Measurements from ENCODE around the gene CDON. TPM values are rescaled to one million over a fixed set of nuclear protein-coding genes. Genes with fewer than 3 reads are reported as not detected.
A peak's percentile ranks its signal among the peaks of the same experiment; 100 is the strongest.

Gene CDON
- total and polyA plus RNA-seq, 2 of the 13 experiments (the other 11 are each of a cell fraction or from before 2014, with no cell fraction given): 9.6 to 12.8 TPM

DNA sequence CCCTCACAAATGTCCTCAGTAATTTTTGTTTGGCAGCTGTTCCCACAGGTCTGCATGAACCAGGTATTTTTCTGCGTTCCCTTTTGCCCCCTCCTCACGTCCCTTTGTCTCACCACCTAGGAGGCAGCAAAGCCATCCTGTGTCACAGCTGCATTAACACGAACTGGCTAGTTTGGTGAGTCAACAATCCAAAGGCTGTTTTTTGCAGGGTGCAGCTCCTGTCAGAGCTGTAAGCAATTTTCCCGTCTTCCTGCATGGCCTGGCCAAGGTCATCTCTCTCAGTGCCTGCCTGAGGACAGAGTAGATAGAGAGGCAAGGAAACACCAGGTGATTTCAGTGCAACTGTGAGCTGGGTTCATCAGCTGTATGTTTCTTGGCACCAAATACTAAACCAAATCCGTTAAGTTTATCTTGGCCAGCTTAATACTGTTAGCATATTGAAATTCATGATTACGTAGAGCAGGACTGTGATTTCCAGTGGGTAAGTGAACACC, 137.4 kb downstream of the CDON start (continued):
- peak; percentile 43; the same call in 1 of the 2 replicates for TF ChIP-seq KDM2A (CRISPR knock-in tag; IDR thresholded peaks at IDR 0.05; ENCODE audit: borderline replicate concordance, low read depth)
- TF ChIP-seq ISL2 (CRISPR knock-in tag; IDR thresholded peaks at IDR 0.05): no peak
- TF ChIP-seq, protein P1, sequence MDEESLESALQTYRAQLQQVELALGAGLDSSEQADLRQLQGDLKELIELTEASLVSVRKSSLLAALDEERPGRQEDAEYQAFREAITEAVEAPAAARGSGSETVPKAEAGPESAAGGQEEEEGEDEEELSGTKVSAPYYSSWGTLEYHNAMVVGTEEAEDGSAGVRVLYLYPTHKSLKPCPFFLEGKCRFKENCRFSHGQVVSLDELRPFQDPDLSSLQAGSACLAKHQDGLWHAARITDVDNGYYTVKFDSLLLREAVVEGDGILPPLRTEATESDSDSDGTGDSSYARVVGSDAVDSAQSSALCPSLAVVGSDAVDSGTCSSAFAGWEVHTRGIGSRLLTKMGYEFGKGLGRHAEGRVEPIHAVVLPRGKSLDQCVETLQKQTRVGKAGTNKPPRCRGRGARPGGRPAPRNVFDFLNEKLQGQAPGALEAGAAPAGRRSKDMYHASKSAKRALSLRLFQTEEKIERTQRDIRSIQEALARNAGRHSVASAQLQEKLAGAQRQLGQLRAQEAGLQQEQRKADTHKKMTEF (CRISPR knock-in tag; IDR thresholded peaks at IDR 0.05): peak; percentile 72
- TF ChIP-seq RFX3 (CRISPR knock-in tag; IDR thresholded peaks at IDR 0.05): no peak
- peak; percentile 63 for TF ChIP-seq ZMYM4 (CRISPR knock-in tag; IDR thresholded peaks at IDR 0.05)
- no peak for TF ChIP-seq NFE2L1 (CRISPR knock-in tag; IDR thresholded peaks at IDR 0.05; ENCODE audit: borderline replicate concordance)
- TF ChIP-seq, protein P2, sequence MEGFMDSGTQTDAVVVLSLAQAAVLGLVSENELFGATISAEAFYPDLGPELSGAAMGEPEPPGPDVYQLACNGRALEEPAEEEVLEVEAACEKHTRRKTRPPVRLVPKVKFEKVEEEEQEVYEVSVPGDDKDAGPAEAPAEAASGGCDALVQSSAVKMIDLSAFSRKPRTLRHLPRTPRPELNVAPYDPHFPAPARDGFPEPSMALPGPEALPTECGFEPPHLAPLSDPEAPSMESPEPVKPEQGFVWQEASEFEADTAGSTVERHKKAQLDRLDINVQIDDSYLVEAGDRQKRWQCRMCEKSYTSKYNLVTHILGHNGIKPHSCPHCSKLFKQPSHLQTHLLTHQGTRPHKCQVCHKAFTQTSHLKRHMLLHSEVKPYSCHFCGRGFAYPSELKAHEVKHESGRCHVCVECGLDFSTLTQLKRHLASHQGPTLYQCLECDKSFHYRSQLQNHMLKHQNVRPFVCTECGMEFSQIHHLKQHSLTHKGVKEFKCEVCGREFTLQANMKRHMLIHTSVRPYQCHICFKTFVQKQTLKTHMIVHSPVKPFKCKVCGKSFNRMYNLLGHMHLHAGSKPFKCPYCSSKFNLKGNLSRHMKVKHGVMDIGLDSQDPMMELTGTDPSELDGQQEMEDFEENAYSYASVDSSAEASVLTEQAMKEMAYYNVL (CRISPR knock-in tag; IDR thresholded peaks at IDR 0.05; ENCODE audit: borderline replicate concordance): 0 out of 2 replicates have a peak, but pooled peaks have one; percentile 45
- no peak for TF ChIP-seq MBNL3 (CRISPR knock-in tag; conservative IDR thresholded peaks at IDR 0.05)
- peak; percentile 77 for TF ChIP-seq FOXO1 (CRISPR knock-in tag; IDR thresholded peaks at IDR 0.05)
- TF ChIP-seq, protein P3, sequence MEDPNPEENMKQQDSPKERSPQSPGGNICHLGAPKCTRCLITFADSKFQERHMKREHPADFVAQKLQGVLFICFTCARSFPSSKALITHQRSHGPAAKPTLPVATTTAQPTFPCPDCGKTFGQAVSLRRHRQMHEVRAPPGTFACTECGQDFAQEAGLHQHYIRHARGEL (CRISPR knock-in tag; IDR thresholded peaks at IDR 0.05): no peak
- TF ChIP-seq, protein P4, sequence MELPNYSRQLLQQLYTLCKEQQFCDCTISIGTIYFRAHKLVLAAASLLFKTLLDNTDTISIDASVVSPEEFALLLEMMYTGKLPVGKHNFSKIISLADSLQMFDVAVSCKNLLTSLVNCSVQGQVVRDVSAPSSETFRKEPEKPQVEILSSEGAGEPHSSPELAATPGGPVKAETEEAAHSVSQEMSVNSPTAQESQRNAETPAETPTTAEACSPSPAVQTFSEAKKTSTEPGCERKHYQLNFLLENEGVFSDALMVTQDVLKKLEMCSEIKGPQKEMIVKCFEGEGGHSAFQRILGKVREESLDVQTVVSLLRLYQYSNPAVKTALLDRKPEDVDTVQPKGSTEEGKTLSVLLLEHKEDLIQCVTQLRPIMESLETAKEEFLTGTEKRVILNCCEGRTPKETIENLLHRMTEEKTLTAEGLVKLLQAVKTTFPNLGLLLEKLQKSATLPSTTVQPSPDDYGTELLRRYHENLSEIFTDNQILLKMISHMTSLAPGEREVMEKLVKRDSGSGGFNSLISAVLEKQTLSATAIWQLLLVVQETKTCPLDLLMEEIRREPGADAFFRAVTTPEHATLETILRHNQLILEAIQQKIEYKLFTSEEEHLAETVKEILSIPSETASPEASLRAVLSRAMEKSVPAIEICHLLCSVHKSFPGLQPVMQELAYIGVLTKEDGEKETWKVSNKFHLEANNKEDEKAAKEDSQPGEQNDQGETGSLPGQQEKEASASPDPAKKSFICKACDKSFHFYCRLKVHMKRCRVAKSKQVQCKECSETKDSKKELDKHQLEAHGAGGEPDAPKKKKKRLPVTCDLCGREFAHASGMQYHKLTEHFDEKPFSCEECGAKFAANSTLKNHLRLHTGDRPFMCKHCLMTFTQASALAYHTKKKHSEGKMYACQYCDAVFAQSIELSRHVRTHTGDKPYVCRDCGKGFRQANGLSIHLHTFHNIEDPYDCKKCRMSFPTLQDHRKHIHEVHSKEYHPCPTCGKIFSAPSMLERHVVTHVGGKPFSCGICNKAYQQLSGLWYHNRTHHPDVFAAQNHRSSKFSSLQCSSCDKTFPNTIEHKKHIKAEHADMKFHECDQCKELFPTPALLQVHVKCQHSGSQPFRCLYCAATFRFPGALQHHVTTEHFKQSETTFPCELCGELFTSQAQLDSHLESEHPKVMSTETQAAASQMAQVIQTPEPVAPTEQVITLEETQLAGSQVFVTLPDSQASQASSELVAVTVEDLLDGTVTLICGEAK (IDR thresholded peaks at IDR 0.05): no peak
- TF ChIP-seq, protein P4 (CRISPR knock-in tag; IDR thresholded peaks at IDR 0.05): no peak
- peak; percentile 72 for TF ChIP-seq ELF3 (CRISPR knock-in tag; IDR thresholded peaks at IDR 0.05)
- TF ChIP-seq ZNF878 (CRISPR knock-in tag; IDR thresholded peaks at IDR 0.05): no peak
- TF ChIP-seq KMT2A (CRISPR knock-in tag; IDR thresholded peaks at IDR 0.05): 0 out of 2 replicates have a peak, but pooled peaks have one; percentile 37
- peak; percentile 82 for TF ChIP-seq SALL1 (CRISPR knock-in tag; IDR thresholded peaks at IDR 0.05)
- no peak for TF ChIP-seq HNRNPLL (IDR thresholded peaks at IDR 0.05; ENCODE audit: low read depth, low read length, poor library complexity, severe bottlenecking)
- no peak for TF ChIP-seq GABPA (IDR thresholded peaks at IDR 0.05; ENCODE audit: low read depth, low read length)
- peak; percentile 15; the same call in 1 of the 2 replicates for TF ChIP-seq GABPA (CRISPR knock-in tag; IDR thresholded peaks at IDR 0.05; ENCODE audit: low read depth)

All from HepG2 (cell line).